Measurements from ENCODE around the gene AKR7A3. TPM values are rescaled to one million over a fixed set of nuclear protein-coding genes. Genes with fewer than 3 reads are reported as not detected.
"Not testable (repeated sequence)": the region's sequence is repeated elsewhere in the genome, so short reads cannot be mapped to it uniquely, and the experiment has no call there.

The AKR7A3 gene
- total RNA-seq, 1 donor, result 0.36 TPM

- H3K4me3 ChIP-seq (ENCODE audit: low read depth, low read length), result no peak overlapping the region
- TF ChIP-seq, protein P1, sequence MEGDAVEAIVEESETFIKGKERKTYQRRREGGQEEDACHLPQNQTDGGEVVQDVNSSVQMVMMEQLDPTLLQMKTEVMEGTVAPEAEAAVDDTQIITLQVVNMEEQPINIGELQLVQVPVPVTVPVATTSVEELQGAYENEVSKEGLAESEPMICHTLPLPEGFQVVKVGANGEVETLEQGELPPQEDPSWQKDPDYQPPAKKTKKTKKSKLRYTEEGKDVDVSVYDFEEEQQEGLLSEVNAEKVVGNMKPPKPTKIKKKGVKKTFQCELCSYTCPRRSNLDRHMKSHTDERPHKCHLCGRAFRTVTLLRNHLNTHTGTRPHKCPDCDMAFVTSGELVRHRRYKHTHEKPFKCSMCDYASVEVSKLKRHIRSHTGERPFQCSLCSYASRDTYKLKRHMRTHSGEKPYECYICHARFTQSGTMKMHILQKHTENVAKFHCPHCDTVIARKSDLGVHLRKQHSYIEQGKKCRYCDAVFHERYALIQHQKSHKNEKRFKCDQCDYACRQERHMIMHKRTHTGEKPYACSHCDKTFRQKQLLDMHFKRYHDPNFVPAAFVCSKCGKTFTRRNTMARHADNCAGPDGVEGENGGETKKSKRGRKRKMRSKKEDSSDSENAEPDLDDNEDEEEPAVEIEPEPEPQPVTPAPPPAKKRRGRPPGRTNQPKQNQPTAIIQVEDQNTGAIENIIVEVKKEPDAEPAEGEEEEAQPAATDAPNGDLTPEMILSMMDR (IDR thresholded peaks at IDR 0.05; ENCODE audit: insufficient read depth, low read length), result no peak
- DNase-seq (ENCODE audit: low read depth), result no peak
These were observed 15.3 kb downstream of the AKR7A3 start for GRCh38 chr1:19273106-19273843.

DNA sequence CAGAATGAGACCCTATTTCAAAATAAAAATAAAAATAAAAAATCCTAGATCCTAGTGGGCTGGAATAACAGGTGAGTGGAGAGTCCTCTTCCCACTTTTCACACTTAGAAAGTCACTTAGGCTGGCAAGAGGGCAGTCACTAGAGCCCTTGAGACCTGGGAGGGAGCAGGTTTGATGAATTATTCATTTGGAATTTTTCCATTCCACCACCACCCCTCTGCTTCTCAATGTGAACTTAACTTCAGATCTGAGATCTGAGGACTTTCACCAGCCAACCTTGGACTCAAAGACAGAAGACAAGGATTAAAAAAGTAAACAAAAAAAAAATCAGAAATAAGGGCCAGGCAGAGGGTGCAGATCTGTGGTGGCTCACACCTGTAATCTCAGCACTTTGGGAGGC, 16.5 kb downstream of the AKR7A3 start:
- H3K4me3 ChIP-seq (ENCODE audit: low read depth, low read length), result no peak overlapping the region
- TF ChIP-seq, protein P1 (IDR thresholded peaks at IDR 0.05; ENCODE audit: insufficient read depth, low read length), result no peak
- DNase-seq (ENCODE audit: low read depth), result no peak

DNA sequence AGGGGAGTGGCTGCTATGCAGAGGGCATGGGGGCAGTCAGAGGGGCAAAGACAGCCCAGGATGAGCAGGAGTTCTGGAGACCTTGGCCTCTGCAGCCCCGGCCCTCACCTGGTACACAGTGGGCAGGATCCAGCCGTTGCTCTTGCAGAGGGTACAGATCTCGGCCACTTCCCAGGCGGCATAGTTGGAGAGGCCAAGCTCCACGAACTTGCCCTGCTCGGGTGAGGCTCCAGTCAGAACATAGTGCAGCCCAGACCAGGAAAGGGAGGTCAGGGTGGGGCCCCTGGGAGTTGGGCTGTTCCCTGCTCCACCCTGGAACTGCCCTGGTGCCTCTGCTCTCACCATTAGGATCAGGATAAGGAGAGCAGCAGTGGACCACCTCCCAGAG, 18.2 kb downstream of the AKR7A3 start:
- DNase-seq (ENCODE audit: low read depth); H3K4me3 ChIP-seq (ENCODE audit: low read depth, low read length): not testable (repeated sequence)

DNA sequence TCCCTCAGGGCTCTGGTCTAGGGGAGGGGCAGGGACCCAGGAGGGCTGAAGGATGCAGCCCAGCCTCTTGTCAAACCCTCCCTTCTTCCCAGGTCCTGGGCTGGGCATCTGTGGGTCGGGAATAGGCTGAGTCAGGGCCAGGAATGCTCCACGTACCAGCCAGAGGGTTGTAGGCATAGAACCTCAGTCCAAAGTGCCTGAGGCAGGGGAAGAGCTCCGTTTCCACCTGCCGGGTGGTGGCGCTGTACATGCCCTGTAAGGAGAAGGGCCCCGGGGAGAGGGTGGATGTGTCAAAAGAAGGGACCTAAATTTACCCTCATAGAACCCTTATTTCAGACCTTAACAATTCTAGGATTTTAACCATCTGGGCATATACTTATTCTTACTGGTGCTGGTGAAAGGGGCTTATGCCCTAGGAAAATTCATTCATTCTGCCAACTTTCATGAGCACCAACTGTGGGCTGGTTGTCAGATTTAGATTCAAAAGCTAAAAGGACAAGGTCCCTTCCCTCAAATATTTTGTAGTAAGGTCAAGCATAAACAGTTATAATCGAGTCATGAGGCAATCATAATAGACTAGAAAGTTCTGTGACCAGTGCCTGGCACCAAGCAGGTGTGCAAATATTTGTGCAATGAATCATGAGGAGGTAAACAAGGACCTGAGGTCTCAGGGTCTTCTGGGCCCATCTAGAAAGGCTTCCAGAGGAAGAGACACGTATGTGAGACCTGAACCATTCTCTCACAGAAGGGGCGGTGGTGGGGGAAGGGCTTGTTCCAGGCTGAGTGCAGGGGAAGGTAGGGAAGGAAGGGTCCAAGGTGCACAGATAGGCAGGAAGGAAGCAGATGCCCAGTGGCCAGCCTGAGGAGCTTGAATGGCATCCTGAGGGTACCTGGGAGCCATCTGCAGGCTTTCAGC, 18.9 kb downstream of the AKR7A3 start:
- DNase-seq (ENCODE audit: low read depth); H3K4me3 ChIP-seq (ENCODE audit: low read depth, low read length): not testable (repeated sequence)

DNA sequence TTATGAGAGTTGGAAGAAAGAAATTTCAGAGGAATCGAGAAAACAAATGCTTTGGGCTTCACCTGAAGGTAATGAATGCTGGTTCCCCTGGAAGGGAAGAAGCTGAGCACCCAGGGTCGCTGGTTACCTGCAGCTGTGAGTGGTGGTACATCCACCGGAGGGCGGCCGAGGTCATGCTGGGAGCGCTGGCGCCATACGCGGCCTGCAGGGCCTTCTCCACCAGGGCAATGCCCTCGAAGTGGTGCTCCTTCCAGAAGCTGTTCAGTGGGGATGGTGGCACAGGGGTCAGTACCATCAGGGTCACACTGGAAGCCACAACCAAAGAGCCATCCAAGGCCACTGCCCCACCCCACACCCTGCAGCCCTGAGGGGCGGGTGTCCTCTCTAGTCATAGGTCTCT, 20.1 kb downstream of the AKR7A3 start:
- no peak overlapping the region for H3K4me3 ChIP-seq (ENCODE audit: low read depth, low read length)
- DNase-seq (ENCODE audit: low read depth), result no peak
- TF ChIP-seq, protein P1 (IDR thresholded peaks at IDR 0.05; ENCODE audit: insufficient read depth, low read length), result no peak

DNA sequence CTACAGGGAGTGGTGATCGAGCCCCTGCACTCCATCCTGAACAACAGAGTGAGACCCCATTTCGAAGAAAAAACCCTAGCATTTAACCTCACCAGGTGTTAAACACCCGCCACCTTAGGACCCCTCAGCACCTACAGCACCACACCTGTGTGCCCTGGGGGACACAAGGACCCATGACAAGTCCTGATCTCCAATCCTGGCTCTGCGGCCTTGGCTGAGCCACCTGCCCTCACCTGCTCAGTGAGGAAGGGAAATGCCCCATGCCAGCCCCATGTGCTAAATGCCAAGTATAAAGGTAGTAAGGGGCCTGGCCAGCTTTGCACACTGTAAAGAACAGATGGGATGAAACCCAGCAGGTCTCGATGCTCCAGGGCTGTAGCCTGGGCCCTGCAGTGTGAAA, 25.8 kb downstream of the AKR7A3 start:
- H3K4me3 ChIP-seq (ENCODE audit: low read depth, low read length), result no peak overlapping the region
- TF ChIP-seq, protein P1 (IDR thresholded peaks at IDR 0.05; ENCODE audit: insufficient read depth, low read length), result no peak
- no peak for DNase-seq (ENCODE audit: low read depth)

GRCh38 chr1:19262047-19262446, 26.5 kb downstream of the AKR7A3 start:
- no peak overlapping the region for H3K4me3 ChIP-seq (ENCODE audit: low read depth, low read length)
- TF ChIP-seq, protein P1 (IDR thresholded peaks at IDR 0.05; ENCODE audit: insufficient read depth, low read length), result no peak
- DNase-seq (ENCODE audit: low read depth), result no peak

All from fibroblast of the aortic adventitia (primary cell).